Right hindlimb (tissue), 1 donor: ENCODE results near the gene JAK1.
"Not testable (repeated sequence)": the region's sequence is repeated elsewhere in the genome, so short reads cannot be mapped to it uniquely, and the experiment has no call there.

ENCODE experiments used
- DNase-seq: peaks from one replicate; pipeline ENCODE4 v3.0.0-alpha.2; 2018

Gene JAK1

GRCh38 chr1:64948216-64948615 is 18.1 kb downstream of the JAK1 start:
- no peak for DNase-seq

GRCh38 chr1:64946916-64947315 is 19.4 kb downstream of the JAK1 start:
- no peak for DNase-seq

- DNase-seq, result no peak
Measured at GRCh38 chr1:64944913-64945312, 21.4 kb downstream of the JAK1 start.

- no peak for DNase-seq
Measured at GRCh38 chr1:64942675-64943074, 23.7 kb downstream of the JAK1 start.

DNA sequence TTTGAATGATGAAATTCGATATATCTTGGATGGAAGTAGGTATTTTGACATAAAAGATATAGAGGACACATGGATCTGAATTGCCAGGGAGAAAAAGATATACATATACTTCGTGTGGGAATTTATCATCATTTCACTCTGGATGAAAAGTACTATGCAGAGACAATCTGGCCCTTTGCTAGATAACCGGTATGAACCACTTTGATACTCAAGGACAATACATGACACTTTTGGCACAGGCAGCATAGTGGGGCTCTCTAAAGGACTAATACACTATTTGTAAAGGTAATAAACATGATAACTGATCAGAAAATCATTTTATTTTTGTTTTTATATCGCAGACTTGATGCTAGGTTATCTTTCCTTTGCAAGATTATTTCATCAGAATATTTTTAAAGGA is 24.2 kb downstream of the JAK1 start:
- no peak for DNase-seq

- no peak for DNase-seq
Measured at GRCh38 chr1:64941461-64942117, 24.8 kb downstream of the JAK1 start.

DNA sequence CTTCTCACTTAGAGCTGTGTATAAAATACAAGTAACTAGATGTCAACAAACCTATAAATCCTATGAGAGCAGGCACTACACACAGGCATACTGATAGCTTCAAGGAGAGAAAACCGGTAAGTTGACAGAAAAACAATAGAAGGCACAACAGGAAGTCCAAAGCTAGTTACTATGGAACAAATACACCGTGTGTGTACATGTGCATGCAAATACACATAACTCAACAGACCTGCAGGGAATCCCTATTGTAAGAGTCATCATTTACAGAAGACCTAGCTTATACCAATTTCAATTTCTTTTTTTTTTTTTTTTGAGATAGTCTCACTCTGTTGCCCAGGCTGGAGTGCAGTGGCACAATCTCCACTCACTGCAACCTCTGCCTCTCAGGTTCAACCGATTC is 26.3 kb downstream of the JAK1 start:
- DNase-seq, result no peak

DNA sequence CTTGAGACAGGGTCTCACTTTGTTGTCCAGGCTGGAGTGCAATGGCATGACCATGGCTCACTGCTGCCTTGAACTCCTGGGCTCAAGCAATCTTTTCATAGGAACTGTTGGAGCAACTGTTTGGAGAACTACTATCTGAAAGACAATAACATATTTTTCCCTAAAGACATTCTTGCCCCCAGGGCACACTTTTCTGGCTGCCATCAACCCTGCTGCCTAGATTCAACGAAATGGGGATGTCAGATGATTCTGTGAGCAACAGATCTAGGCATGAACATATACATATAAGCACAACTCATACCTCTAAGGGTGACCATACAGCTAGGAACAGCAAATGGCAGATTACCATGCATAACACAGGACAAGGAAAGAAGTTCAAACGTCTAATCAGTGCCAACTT is 27.4 kb downstream of the JAK1 start:
- no peak for DNase-seq

DNA sequence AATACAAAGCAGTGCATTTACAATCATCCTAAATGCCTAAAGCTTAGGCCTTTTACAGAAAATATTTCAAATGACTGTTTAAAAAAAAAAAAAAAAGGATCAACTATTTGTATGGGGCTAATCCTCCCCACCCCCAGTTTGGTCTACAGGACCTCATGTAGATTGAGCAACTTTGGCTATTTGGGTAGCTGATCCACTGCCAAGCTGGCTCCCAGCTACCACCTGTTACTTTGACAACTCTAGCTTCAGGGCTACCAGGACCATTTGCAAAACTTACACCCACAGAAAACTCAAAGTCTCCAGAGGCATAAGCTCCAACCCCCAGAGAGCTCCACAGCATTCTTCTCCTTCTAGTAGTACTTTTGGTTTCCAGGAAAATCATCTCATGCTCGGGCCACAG is 29.4 kb downstream of the JAK1 start:
- no peak for DNase-seq

DNA sequence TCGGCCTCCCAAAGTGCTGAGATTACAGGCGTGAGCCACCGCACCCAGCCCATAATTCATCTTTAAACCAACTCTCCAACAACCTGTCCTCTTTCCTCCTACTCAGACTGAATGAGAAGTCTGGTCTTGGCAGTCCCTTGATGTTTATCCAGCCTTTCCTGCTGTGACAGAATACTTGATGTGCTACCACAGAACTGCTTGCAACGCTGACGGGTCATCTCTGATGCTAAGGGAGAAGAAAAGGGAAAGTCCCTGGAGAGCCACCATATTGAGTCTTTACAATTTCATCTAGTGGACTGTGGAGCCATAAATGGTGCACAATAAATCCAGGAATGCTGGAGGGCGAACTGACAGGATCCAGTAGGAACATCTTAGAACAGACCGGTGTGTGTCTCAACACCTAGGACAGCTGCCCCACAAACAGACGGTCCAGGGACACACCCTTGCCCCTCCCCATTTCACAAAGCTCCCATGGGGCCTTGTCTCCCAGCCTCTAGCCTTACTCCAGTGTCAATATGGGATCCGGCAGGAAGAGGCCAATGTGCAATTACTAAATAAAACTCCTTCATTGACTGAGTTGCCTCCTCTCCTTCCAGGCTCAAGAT is 30.7 kb downstream of the JAK1 start:
- no peak for DNase-seq

DNA sequence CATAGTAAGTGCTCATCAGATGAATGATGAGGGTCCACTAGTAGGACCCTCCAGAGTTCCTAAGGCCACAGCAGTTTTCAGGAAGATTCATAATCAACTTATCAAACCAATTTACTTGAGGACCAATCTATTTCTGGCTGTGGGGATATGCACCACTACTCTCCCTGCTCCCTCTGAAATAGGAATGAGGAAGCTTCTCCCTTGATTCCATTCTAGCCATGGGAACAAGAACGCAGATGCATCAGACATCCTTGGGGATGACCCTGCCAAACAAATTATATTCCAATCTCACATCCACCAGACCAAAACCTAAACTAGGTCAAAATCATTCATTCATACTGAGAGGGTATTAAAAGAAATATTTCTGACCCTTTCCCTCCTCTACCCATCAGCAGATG is 31.5 kb downstream of the JAK1 start:
- DNase-seq, result no peak

GRCh38 chr1:64934115-64934877 is 32.1 kb downstream of the JAK1 start:
- DNase-seq, result no peak

GRCh38 chr1:64933296-64934070 is 32.9 kb downstream of the JAK1 start:
- no peak for DNase-seq

DNA sequence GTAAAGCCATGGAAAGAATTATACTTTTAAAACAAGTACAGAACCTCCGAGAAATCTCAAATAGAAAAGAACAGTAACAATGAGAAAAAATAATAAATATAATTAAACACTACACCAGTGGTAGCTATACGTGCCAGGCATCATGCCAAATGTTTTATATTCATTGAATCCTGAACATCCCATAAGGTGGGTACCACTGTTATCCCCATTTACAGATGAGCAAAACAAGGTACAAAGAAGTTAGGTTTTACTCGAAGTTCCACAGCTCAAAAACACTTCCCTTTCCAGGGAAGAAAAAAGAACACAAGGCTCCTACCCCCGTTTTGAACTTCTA is 33.4 kb downstream of the JAK1 start:
- no peak for DNase-seq

- not testable (repeated sequence) for DNase-seq
Measured at GRCh38 chr1:64930640-64931039, 35.7 kb downstream of the JAK1 start.

DNA sequence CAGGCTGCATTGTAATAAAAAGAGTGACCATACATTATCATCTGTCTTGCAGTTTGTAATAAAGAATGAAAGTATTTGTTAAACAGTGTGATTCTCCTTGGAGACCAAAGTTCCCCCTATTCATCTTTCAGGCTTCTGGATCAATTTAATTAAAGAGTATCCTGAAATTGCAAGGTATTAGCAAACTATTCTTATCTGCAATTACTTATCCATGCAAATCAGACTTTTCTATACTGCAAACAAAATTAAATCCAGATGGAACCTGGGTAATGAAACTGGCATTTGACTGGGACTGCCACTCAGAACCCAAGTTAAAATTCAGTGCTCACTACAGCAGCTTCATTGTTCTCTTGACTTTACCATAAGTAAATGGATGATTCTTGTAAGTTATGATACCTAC is 37.1 kb downstream of the JAK1 start:
- no peak for DNase-seq

- no peak for DNase-seq
Measured at GRCh38 chr1:64928325-64928724, 38.0 kb downstream of the JAK1 start.

- no peak for DNase-seq
Measured at GRCh38 chr1:64925594-64925993, 40.8 kb downstream of the JAK1 start.

DNA sequence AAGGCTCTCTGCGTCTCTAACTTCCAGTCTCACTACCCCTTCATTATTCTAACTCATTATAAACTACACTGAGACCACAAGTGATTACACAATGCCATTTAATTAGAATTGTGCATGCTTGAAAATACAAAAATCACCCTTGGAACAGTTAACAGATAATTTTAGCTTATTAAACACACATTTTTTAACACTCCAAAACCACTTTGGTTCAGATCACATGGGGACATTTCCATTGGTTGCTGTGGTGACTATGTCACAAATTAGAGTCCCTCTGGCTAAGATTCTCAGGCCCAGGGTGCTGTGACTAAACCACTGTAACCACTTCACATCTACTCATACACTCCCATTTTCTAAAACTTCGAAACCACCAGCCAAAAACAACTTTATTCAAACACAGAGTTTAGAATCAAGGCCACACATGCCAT is 43.0 kb downstream of the JAK1 start:
- no peak for DNase-seq

DNA sequence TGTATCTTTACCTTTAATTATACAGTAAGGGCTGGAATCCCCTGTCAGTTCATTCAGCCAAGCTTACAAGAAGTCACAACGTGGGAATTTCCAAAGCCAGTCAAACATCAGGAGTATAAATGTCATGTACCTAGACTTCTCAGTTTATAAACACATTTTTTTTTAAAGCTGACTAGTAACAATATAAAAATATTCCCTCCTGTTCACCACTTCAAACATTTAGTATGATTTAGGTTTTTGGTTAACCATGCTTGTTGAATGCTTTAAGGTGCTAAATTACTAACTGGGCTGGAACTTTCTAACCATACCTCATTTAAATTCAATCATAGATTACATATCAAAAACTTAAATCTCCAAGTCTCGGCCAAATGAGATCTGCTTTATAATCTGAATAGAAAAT is 44.0 kb downstream of the JAK1 start:
- no peak for DNase-seq

DNA sequence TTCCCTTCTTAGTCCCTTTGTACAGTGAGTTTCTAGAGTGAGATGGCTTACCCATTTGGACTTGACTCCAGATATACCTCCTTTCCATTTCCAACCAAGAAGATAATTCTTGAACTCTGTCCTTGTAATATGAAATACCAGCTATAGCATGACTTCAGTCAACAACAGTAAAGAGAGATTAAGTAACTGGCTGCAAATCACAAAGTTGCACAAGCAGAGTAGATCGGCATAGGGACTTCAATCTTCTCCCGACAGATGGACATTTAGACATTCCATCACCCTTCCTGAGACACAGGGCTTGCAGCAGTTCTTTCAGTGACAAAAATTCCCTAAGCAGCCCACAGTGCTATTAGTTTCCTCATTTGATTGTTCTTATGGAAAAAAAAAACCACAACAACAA is 44.6 kb downstream of the JAK1 start:
- no peak for DNase-seq

- no peak for DNase-seq
Measured at GRCh38 chr1:64920941-64921589, 45.3 kb downstream of the JAK1 start.

DNA sequence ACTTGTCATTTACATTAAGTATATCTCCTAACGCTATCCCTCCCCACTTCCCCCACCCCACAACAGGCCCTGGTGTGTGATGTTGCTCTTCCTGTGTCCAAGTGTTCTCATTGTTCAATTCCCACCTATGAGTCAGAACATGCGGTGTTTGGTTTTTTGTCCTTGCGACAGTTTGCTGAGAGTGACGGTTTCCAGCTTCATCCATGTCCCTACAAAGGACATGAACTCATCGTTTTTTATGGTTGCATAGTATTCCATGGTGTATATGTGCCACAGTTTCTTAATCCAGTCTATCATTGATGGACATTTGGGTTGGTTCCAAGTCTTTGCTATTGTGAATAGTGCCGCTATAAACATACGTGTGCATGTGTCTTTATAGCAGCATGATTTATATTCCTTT is 47.2 kb downstream of the JAK1 start:
- DNase-seq, result not testable (repeated sequence)
